EH (cell line): ENCODE measurements around the gene IL1RAP.
A peak's percentile ranks its signal among the peaks of the same experiment; 100 is the strongest.

Experiments
- DNase-seq: peaks from one replicate; pipeline ENCODE4 v3.0.0-alpha.2; 2015; ENCODE audit warnings: low read depth

IL1RAP gene

GRCh38 chr3:190542846-190543245 lies 29.0 kb downstream of the IL1RAP start:
- DNase-seq, result no peak

GRCh38 chr3:190543671-190544070 lies 29.8 kb downstream of the IL1RAP start:
- no peak for DNase-seq

- no peak for DNase-seq
Observed at GRCh38 chr3:190545191-190545590, 31.3 kb downstream of the IL1RAP start.

- DNase-seq, result no peak
Observed at GRCh38 chr3:190546881-190547510, 33.1 kb downstream of the IL1RAP start.

- no peak for DNase-seq
Observed at GRCh38 chr3:190548031-190548656, 34.3 kb downstream of the IL1RAP start.

- no peak for DNase-seq
Observed at GRCh38 chr3:190552021-190552420, 38.1 kb downstream of the IL1RAP start.

- DNase-seq, result no peak
Observed at GRCh38 chr3:190552969-190553759, 39.3 kb downstream of the IL1RAP start.

- DNase-seq, result no peak
Observed at GRCh38 chr3:190554197-190554596, 40.3 kb downstream of the IL1RAP start.

GRCh38 chr3:190556351-190556750 lies 42.5 kb downstream of the IL1RAP start:
- DNase-seq, result no peak

- DNase-seq, result no peak
Observed at GRCh38 chr3:190557296-190557695, 43.4 kb downstream of the IL1RAP start.

- DNase-seq, result no peak
Observed at GRCh38 chr3:190558316-190558715, 44.4 kb downstream of the IL1RAP start.

- DNase-seq, result no peak
Observed at GRCh38 chr3:190558796-190559195, 44.9 kb downstream of the IL1RAP start.

GRCh38 chr3:190560013-190560895 lies 46.4 kb downstream of the IL1RAP start:
- no peak for DNase-seq

GRCh38 chr3:190562866-190563510 lies 49.1 kb downstream of the IL1RAP start:
- DNase-seq, result peak; percentile 55

GRCh38 chr3:190564175-190564574 lies 50.3 kb downstream of the IL1RAP start:
- DNase-seq, result no peak

- DNase-seq, result peak; percentile 100
Observed at GRCh38 chr3:190566043-190566933, 52.4 kb downstream of the IL1RAP start.

- no peak for DNase-seq
Observed at GRCh38 chr3:190568036-190568435, 54.2 kb downstream of the IL1RAP start.

- DNase-seq, result no peak
Observed at GRCh38 chr3:190574473-190574872, 60.6 kb downstream of the IL1RAP start.

GRCh38 chr3:190575437-190576185 lies 61.7 kb downstream of the IL1RAP start:
- DNase-seq, result no peak

GRCh38 chr3:190577225-190577624 lies 63.3 kb downstream of the IL1RAP start:
- DNase-seq, result no peak
